OCI-LY3 (cell line): ENCODE results near the gene ZNF579.

Experiments used
- H2AFZ ChIP-seq: fragments of 200-600, 300-600 bp; shearing (Covaris generic); 2 replicates; pipeline ENCODE4 v1.6.0; 2014; ENCODE audit warnings: antibody characterized with exemption, low read depth, low read length
- H3K27ac ChIP-seq: fragments of 200-600, 300-600 bp; sonication (generic); 2 replicates; pipeline ENCODE4 v1.5.1; 2014; ENCODE audit warnings: mild to moderate bottlenecking, low read length, moderate library complexity, mixed read lengths
- H3K27me3 ChIP-seq: fragments of 200-600, 300-600 bp; sonication (generic); 2 replicates; pipeline ENCODE4 v1.6.1; 2014; ENCODE audit warnings: low read depth, low read length, mixed read lengths
- H3K36me3 ChIP-seq: fragments of 200-600, 300-600 bp; sonication (generic); replicated peaks from 2 replicates; pipeline ENCODE3; 2014; ENCODE audit warnings: low read depth, low read length, mixed read lengths
- H3K4me1 ChIP-seq: fragments of 300-600, 200-600 bp; sonication (generic); 2 replicates; pipeline ENCODE4 v1.6.1; 2014; ENCODE audit warnings: low read length, mixed read lengths
- H3K4me2 ChIP-seq: fragments of 200-600, 300-600 bp; sonication (generic); 2 replicates; pipeline ENCODE4 v1.6.1; 2014; ENCODE audit warnings: low read length, mixed read lengths
- H3K4me3 ChIP-seq: fragments of 300-600, 200-600 bp; sonication (generic); 2 replicates; pipeline ENCODE4 v1.5.1; 2014; ENCODE audit warnings: antibody characterized with exemption, mild to moderate bottlenecking, low read length, moderate library complexity
- H3K79me2 ChIP-seq: fragments of 300-600, 200-600 bp; shearing (Covaris generic); 2 replicates; pipeline ENCODE4 v1.6.1; 2014; ENCODE audit warnings: mild to moderate bottlenecking, low read length, mixed read lengths
- H3K9ac ChIP-seq: fragments of 300-600, 200-600 bp; shearing (Covaris generic); 2 replicates; pipeline ENCODE4 v1.6.0; 2014; ENCODE audit warnings: mild to moderate bottlenecking, low read length, moderate library complexity
- H3K9me3 ChIP-seq: fragments of 200-600, 300-600 bp; shearing (Covaris generic); 2 replicates; pipeline ENCODE4 v1.6.1; 2014; ENCODE audit warnings: low read length, mixed read lengths; ENCODE audit not compliant: insufficient read depth
- H4K20me1 ChIP-seq: fragments of 200-600, 300-600 bp; sonication (generic); 2 replicates; pipeline ENCODE4 v1.6.1; 2016; ENCODE audit warnings: low read length, mixed read lengths; ENCODE audit not compliant: insufficient read depth
- EZH2phosphoT487 ChIP-seq: fragments of 200-600 bp; shearing (Covaris generic); IDR thresholded peaks from 2 replicates; pipeline ENCODE4 v1.6.1; 2018; ENCODE audit warnings: antibody characterized with exemption, mixed run types, low read depth
- TF ChIP-seq, protein P1 (sequence below): fragments of 200-600, 300-600 bp; sonication (generic); IDR thresholded peaks from 2 replicates; pipeline ENCODE4 v1.5.1; 2014; ENCODE audit warnings: antibody characterized with exemption, low read length, low read depth

Gene ZNF579

DNA sequence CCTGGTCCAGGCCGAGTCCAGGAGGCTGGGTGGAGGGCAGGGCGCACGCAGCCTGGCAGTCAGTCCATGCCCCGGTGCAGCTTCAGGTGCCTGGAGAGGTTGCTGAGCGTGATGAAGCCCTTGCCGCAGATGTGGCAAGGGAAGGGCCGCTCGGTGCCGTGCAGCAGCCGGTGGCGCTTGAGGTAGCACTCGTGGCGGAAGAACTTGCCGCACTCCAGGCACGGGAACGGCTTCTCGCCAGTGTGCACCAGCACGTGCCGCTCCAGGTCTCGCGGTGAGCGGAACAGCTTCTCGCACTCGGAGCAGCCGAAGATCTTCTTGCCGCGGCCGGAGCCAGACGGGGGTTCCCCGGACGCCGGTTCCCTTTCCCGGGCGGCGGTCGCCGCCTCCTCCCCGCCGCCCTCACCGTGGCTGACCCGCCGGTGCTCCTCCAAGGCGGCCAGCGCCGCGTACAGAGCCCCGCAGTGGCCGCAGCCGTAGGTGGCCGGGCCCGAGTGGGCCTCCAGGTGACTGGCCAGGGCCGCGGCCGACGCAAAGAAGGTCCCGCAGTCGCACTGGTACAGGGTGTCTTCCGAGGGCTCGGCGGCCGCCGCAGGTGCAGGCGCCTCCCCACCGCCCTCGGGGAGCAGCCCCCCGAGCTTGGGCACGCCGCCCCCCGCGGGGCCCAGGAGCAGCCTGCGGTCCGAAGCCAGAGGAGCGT, 11.9 kb upstream of the ZNF579 start:
- H3K27me3 ChIP-seq = no peaks in the 10 kb centered on the region
- no peaks in the 10 kb centered on the region for H3K9me3 ChIP-seq
- no peaks in the 10 kb centered on the region for H4K20me1 ChIP-seq
- no peak overlapping the region for H3K27ac ChIP-seq
- H3K9ac ChIP-seq = no peak overlapping the region
- no peak overlapping the region for H3K4me2 ChIP-seq
- TF ChIP-seq EZH2phosphoT487 = no peak
- no peaks in the 10 kb centered on the region for H3K4me1 ChIP-seq
- no peaks in the 10 kb centered on the region for H3K79me2 ChIP-seq
- peaks cover 30% of the 10 kb centered on the region for H3K36me3 ChIP-seq
- no peak overlapping the region for H3K4me3 ChIP-seq
- H2AFZ ChIP-seq = no peak overlapping the region

DNA sequence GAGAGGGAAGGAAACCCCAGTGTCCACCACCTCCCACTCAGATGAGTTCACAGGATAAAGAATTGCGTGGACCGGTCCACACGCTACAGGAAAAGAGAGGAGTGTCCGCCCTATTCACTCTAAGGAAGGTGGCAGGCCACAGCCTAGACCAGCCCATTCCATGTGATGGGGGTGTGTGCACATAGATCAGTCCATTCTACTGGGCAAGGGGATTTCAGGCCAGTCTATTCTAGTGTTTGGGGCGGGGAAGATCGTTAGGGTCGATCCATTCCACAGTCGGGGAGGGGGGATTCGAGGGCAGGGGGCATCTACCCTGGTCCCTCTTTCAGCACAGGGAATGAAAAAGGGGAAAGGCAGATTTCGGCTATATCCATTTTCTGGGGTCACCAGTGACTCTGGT, 10.9 kb upstream of the ZNF579 start:
- TF ChIP-seq EZH2phosphoT487 = no peak
- TF ChIP-seq, protein P1, sequence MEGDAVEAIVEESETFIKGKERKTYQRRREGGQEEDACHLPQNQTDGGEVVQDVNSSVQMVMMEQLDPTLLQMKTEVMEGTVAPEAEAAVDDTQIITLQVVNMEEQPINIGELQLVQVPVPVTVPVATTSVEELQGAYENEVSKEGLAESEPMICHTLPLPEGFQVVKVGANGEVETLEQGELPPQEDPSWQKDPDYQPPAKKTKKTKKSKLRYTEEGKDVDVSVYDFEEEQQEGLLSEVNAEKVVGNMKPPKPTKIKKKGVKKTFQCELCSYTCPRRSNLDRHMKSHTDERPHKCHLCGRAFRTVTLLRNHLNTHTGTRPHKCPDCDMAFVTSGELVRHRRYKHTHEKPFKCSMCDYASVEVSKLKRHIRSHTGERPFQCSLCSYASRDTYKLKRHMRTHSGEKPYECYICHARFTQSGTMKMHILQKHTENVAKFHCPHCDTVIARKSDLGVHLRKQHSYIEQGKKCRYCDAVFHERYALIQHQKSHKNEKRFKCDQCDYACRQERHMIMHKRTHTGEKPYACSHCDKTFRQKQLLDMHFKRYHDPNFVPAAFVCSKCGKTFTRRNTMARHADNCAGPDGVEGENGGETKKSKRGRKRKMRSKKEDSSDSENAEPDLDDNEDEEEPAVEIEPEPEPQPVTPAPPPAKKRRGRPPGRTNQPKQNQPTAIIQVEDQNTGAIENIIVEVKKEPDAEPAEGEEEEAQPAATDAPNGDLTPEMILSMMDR = no peak
- Histone ChIP-seq H3K27me3 (no peaks in the 10 kb centered on the region), H3K4me1 (0 out of 2 replicates have a peak, but pooled peaks cover 3% of the 10 kb centered on the region), H4K20me1 (no peaks in the 10 kb centered on the region), H3K4me2 (no peak overlapping the region), H3K79me2 (no peaks in the 10 kb centered on the region), H3K9me3 (no peaks in the 10 kb centered on the region), H3K9ac (no peak overlapping the region), H2AFZ (no peak overlapping the region), H3K4me3 (no peak overlapping the region), H3K27ac (no peak overlapping the region), H3K36me3 (peaks cover 30% of the 10 kb centered on the region)

DNA sequence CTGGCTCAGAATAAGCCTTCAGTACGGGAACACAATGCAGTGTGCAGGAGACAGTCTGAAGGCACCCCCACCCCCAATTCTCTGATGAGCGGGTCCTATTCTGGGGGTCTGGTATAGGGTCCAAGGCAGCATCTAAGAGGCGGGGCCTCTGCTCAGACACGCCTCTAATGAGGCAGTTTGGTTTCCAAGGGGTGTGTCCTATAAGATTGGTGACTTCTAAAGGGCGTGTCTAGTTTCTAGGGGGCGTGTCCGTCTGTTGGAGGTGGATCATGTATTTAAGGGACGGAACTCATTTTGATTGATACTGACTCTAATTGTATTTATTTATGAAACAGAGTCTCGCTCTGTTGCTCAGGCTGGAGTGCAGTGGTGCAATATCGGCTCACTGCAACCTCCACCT, 10.0 kb upstream of the ZNF579 start:
- H3K4me1 ChIP-seq = 0 out of 2 replicates have a peak, but pooled peaks cover 3% of the 10 kb centered on the region
- no peak overlapping the region for H3K4me3 ChIP-seq
- no peak for TF ChIP-seq EZH2phosphoT487
- TF ChIP-seq, protein P1 = no peak
- no peaks in the 10 kb centered on the region for H3K9me3 ChIP-seq
- H3K4me2 ChIP-seq = no peak overlapping the region
- H3K79me2 ChIP-seq = no peaks in the 10 kb centered on the region
- no peak overlapping the region for H2AFZ ChIP-seq
- no peak overlapping the region for H3K27ac ChIP-seq
- peaks cover 24% of the 10 kb centered on the region for H3K36me3 ChIP-seq
- H4K20me1 ChIP-seq = no peaks in the 10 kb centered on the region
- H3K9ac ChIP-seq = no peak overlapping the region
- no peaks in the 10 kb centered on the region for H3K27me3 ChIP-seq

DNA sequence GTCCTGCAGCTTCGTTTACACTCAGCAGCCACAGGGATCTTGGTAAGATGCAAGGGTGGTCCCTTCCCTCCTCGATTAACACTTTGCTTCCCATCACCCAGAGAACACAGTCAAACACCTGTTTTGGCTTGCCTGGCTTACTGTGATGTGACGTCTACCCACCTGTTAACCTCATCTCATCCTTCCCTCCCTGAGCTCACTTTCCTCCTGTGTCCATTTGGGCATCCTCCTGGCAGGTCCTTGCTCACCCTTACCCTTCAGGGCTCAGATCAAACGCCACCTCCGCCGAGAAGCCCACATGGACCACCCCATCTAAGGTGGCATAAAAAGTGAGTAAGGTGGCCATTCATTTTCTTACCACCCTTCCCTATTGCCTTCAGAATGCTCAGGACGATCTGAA, 9.5 kb upstream of the ZNF579 start:
- TF ChIP-seq, protein P1 = no peak
- no peak for TF ChIP-seq EZH2phosphoT487
- Histone ChIP-seq H3K36me3 (peaks cover 19% of the 10 kb centered on the region), H3K27ac (no peak overlapping the region), H3K27me3 (no peaks in the 10 kb centered on the region), H3K79me2 (no peaks in the 10 kb centered on the region), H3K4me2 (no peak overlapping the region), H3K4me1 (0 out of 2 replicates have a peak, but pooled peaks cover 3% of the 10 kb centered on the region), H3K9ac (no peak overlapping the region), H4K20me1 (no peaks in the 10 kb centered on the region), H2AFZ (no peak overlapping the region), H3K9me3 (no peaks in the 10 kb centered on the region), H3K4me3 (no peak overlapping the region)
